IMR-90 (cell line): ENCODE measurements around the gene LMNTD2. TPM values are rescaled to one million over a fixed set of nuclear protein-coding genes. Genes with fewer than 3 reads are reported as not detected.

ENCODE experiments used
- ATAC-seq: fragments of 200-7000 bp; cut with Tn5 transposase; 2 replicates; pipeline ENCODE4 v1.9.1; 2020; ENCODE audit warnings: low read depth, mild to moderate bottlenecking, moderate library complexity
- BruUV-seq: library from RNA; stranded (reverse); fragments of 400-500 nt; replicated peaks from 2 replicates; lab custom pipeline; 2021; lab: Mats Ljungman, UMichigan
- CTCF ChIA-PET: fragments of 300-600 bp; formaldehyde crosslinking; extraction: SDS; loops from one replicate; lab custom pipeline; 2021; ENCODE audit warnings: antibody characterized with exemption; lab: Yijun Ruan, JAX
- POLR2A ChIA-PET: fragments of 300-600 bp; sonication (Branson Sonifier 250); formaldehyde crosslinking; loops from one replicate; lab custom pipeline; 2022; ENCODE audit warnings: antibody characterized with exemption; ENCODE audit not compliant: unreplicated experiment; lab: Charles Lee
- DNase-seq: peaks from one replicate; pipeline ENCODE4 v3.0.0; 2013
- H2AFZ ChIP-seq: replicated peaks from 2 replicates; pipeline ENCODE3; 2013; ENCODE audit warnings: low read length, mild to moderate bottlenecking; ENCODE audit not compliant: poor library complexity
- H2AK5ac ChIP-seq: 2 replicates; pipeline ENCODE4 v1.6.1; 2013; ENCODE audit warnings: low read depth, low read length, inconsistent platforms
- H2AK9ac ChIP-seq: replicated peaks from 2 replicates; pipeline ENCODE3; 2013; ENCODE audit warnings: mild to moderate bottlenecking, low read depth, low read length, moderate library complexity; ENCODE audit not compliant: poor library complexity
- H2BK120ac ChIP-seq: 2 replicates; pipeline ENCODE4 v1.6.1; 2013; ENCODE audit warnings: low read depth, low read length, inconsistent platforms
- H2BK15ac ChIP-seq: 3 replicates; pipeline ENCODE4 v1.6.1; 2013; ENCODE audit warnings: low read depth, low read length, inconsistent platforms
- H2BK20ac ChIP-seq: 2 replicates; pipeline ENCODE4 v1.6.1; 2013; ENCODE audit warnings: low read depth, mild to moderate bottlenecking, inconsistent platforms, low read length, moderate library complexity
- H2BK5ac ChIP-seq: 2 replicates; pipeline ENCODE4 v1.6.1; 2013; ENCODE audit warnings: mild to moderate bottlenecking, low read depth, low read length, inconsistent platforms; ENCODE audit not compliant: poor library complexity, severe bottlenecking
- H3K14ac ChIP-seq: replicated peaks from 2 replicates; pipeline ENCODE4 v1.6.1; 2013; ENCODE audit warnings: low read depth, low read length, inconsistent platforms
- H3K18ac ChIP-seq: 2 replicates; pipeline ENCODE4 v1.6.1; 2013; ENCODE audit warnings: low read depth, low read length, control low read depth
- H3K23ac ChIP-seq: 2 replicates; pipeline ENCODE4 v1.6.1; 2013; ENCODE audit warnings: low read depth, low read length, inconsistent platforms
- H3K27ac ChIP-seq: 2 replicates; pipeline ENCODE4 v1.5.1; 2013; ENCODE audit warnings: mild to moderate bottlenecking, control low read depth, low read length; ENCODE audit not compliant: insufficient read depth
- H3K27me3 ChIP-seq: 2 replicates; pipeline ENCODE4 v1.6.1; 2013; ENCODE audit warnings: low read length; ENCODE audit not compliant: control insufficient read depth, insufficient read depth
- H3K36me3 ChIP-seq: 2 replicates; pipeline ENCODE4 v1.6.1; 2013; ENCODE audit warnings: low read length, mixed read lengths; ENCODE audit not compliant: control insufficient read depth, insufficient read depth
- H3K4ac ChIP-seq: 2 replicates; pipeline ENCODE4 v1.6.1; 2013; ENCODE audit warnings: low read depth, low read length, inconsistent platforms
- H3K4me1 ChIP-seq: 2 replicates; pipeline ENCODE4 v1.6.1; 2013; ENCODE audit warnings: low read length, mixed read lengths; ENCODE audit not compliant: control insufficient read depth, insufficient read depth
- H3K4me2 ChIP-seq: 2 replicates; pipeline ENCODE4 v1.6.1; 2013; ENCODE audit warnings: low read depth, mild to moderate bottlenecking, control low read depth, low read length, moderate library complexity
- H3K4me3 ChIP-seq: 2 replicates; pipeline ENCODE4 v1.5.1; 2013; ENCODE audit warnings: low read depth, mild to moderate bottlenecking, control low read depth, low read length, moderate library complexity; ENCODE audit not compliant: insufficient read depth
- H3K56ac ChIP-seq: 2 replicates; pipeline ENCODE4 v1.6.1; 2013; ENCODE audit warnings: low read length, inconsistent platforms; ENCODE audit not compliant: insufficient read depth; ENCODE audit errors: extremely low read depth
- H3K79me1 ChIP-seq, 2 experiments: 2 replicates each; pipeline ENCODE4 v1.6.1; 2013; ENCODE audit warnings: low read length in 2 of 2, inconsistent platforms in 1 of 2, low read depth in 1 of 2
- H3K9ac ChIP-seq: 2 replicates; pipeline ENCODE4 v1.6.1; 2013; ENCODE audit warnings: low read depth, low read length, control low read depth
- H3K9me1 ChIP-seq: 2 replicates; pipeline ENCODE4 v1.6.1; 2013; ENCODE audit warnings: low read length, inconsistent platforms; ENCODE audit not compliant: insufficient read depth
- H3K9me3 ChIP-seq: 2 replicates; pipeline ENCODE4 v1.6.1; 2013; ENCODE audit warnings: low read length; ENCODE audit not compliant: control insufficient read depth, insufficient read depth
- H4K20me1 ChIP-seq: 2 replicates; pipeline ENCODE4 v1.6.1; 2013; ENCODE audit warnings: low read length, inconsistent platforms; ENCODE audit not compliant: insufficient read depth
- H4K5ac ChIP-seq: 2 replicates; pipeline ENCODE4 v1.6.1; 2013; ENCODE audit warnings: mild to moderate bottlenecking, low read depth, low read length, control low read depth
- H4K8ac ChIP-seq, 2 experiments: 2 replicates each; pipeline ENCODE4 v1.6.1; 2013; ENCODE audit warnings: low read depth in 2 of 2, low read length in 2 of 2, control low read depth in 1 of 2, inconsistent platforms in 1 of 2
- H4K91ac ChIP-seq: 2 replicates; pipeline ENCODE4 v1.6.1; 2013; ENCODE audit warnings: low read depth, low read length, inconsistent platforms; ENCODE audit not compliant: insufficient read depth
- BHLHE40 ChIP-seq: fragments of 150-350 bp; IDR thresholded peaks from 2 replicates; pipeline ENCODE4 v1.6.1; 2016; ENCODE audit warnings: mild to moderate bottlenecking, low read depth, low read length
- CEBPB ChIP-seq: IDR thresholded peaks from 2 replicates; pipeline ENCODE4 v1.6.1; 2012; ENCODE audit warnings: low read depth, low read length, improper control_type of control experiment
- CHD1 ChIP-seq: IDR thresholded peaks from 2 replicates; pipeline ENCODE4 v1.6.1; 2012; ENCODE audit warnings: low read depth, low read length, improper control_type of control experiment
- FOS ChIP-seq: fragments of 150-350 bp; IDR thresholded peaks from 2 replicates; pipeline ENCODE4 v1.6.1; 2016; ENCODE audit warnings: low read depth, low read length
- MAZ ChIP-seq: IDR thresholded peaks from 2 replicates; pipeline ENCODE4 v1.6.1; 2012; ENCODE audit warnings: low read depth, mild to moderate bottlenecking, low read length, improper control_type of control experiment, moderate library complexity, borderline replicate concordance
- MXI1 ChIP-seq: IDR thresholded peaks from 2 replicates; pipeline ENCODE4 v1.6.1; 2012; ENCODE audit warnings: low read depth, mild to moderate bottlenecking, low read length, moderate library complexity, borderline replicate concordance
- NFE2L2 ChIP-seq: fragments of 150-350 bp; IDR thresholded peaks from 2 replicates; pipeline ENCODE4 v1.6.1; 2016; ENCODE audit warnings: low read depth, mild to moderate bottlenecking, low read length
- POLR2A ChIP-seq: IDR thresholded peaks from 2 replicates; pipeline ENCODE4 v1.6.1; 2012; ENCODE audit warnings: mild to moderate bottlenecking, low read depth, low read length
- RAD21 ChIP-seq: IDR thresholded peaks from 2 replicates; pipeline ENCODE4 v1.6.1; 2012; ENCODE audit warnings: low read length, improper control_type of control experiment
- RCOR1 ChIP-seq: IDR thresholded peaks from 2 replicates; pipeline ENCODE4 v1.6.1; 2012; ENCODE audit warnings: mild to moderate bottlenecking, low read length, improper control_type of control experiment; ENCODE audit not compliant: insufficient replicate concordance
- RFX5 ChIP-seq: IDR thresholded peaks from 2 replicates; pipeline ENCODE4 v1.8.0; 2012; ENCODE audit warnings: low read depth, mild to moderate bottlenecking, low read length, moderate library complexity
- SMC3 ChIP-seq: fragments of 150-350 bp; IDR thresholded peaks from 2 replicates; pipeline ENCODE4 v1.6.1; 2016; ENCODE audit warnings: low read depth, mild to moderate bottlenecking, antibody characterized with exemption, low read length, moderate library complexity
- whole genome bisulfite sequencing, 2 experiments: methylation state at CpG; one replicate each; pipeline versions ENCODE4 v1.1.5 to v1.1.7; 2013; ENCODE audit warnings: missing lambda C conversion rate in 2 of 2; ENCODE audit not compliant: insufficient read length in 1 of 2; ENCODE audit errors: extremely low coverage in 2 of 2; 5-methylcytosine and 5-hydroxymethylcytosine counted together
- dilution Hi-C: fragments of 300-500 bp; cut with HindIII; formaldehyde crosslinking; loops from one replicate; pipeline ENCODE4 v1.14.3; 2018; ENCODE audit warnings: low sequenced_read_pairs; ENCODE audit not compliant: unreplicated experiment
- in situ Hi-C: fragments of 300-500 bp; cut with MboI; formaldehyde crosslinking; loops from 3 replicates; pipeline ENCODE4 v1.14.3; 2019; ENCODE audit warnings: low sequenced_read_pairs, inconsistent platforms, mixed read lengths
- intact Hi-C: fragments of 100-400 bp; cut with micrococcal nuclease; formaldehyde crosslinking; loops from 2 replicates; pipeline ENCODE4 v1.10.0; 2022
- polyA plus RNA-seq, 3 experiments: library from polyadenylated mRNA; depleted of rRNA; stranded (reverse); fragments of >200 nt; gene quantifications; 2 replicates each; pipeline ENCODE4 v1.2.3, GENCODE V29; 2012; ENCODE audit warnings: low replicate concordance in 1 of 3
- total RNA-seq: library from RNA; depleted of rRNA; stranded (reverse); fragments of >200 nt; gene quantifications from 2 replicates; pipeline ENCODE4 v1.2.3, GENCODE V29; 2012
- TF ChIP-seq, protein P1 (sequence below): fragments of 150-350 bp; IDR thresholded peaks from 2 replicates; pipeline ENCODE4 v1.6.1; 2016; ENCODE audit warnings: low read depth, mild to moderate bottlenecking, low read length, moderate library complexity, borderline replicate concordance
- TF ChIP-seq, protein P2 (sequence below): fragments of 150-350 bp; IDR thresholded peaks from 2 replicates; pipeline ENCODE4 v1.6.1; 2017; ENCODE audit warnings: mild to moderate bottlenecking, antibody characterized with exemption, low read length, low read depth

Gene LMNTD2
- total and polyA plus RNA-seq, 2 of the 4 experiments (the other 2 are of a cell fraction) = 0.18 to 1.3 TPM

DNA sequence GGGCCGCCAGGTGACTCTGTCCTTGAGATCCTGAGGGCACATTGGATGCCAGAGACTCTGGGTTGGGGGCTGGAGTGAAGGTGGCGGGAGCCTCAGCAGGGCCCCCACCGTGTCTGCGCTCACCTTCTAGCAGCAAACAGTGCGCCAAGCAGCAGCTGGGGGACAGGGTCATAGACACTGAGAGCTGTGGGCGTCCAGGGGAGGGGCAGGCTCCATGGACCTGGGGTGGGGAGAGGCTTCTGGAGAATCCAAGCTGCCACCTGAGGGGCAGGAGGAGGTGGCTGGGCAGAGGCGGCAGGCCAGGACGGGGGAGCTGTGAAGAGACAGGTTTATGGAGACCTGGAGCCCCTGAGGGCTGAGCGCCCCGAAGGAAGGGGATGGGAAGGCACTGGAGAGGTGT, 23.7 kb upstream of the LMNTD2 start (continued):
- TF ChIP-seq MXI1 (no peak), RAD21 (no peak)

DNA sequence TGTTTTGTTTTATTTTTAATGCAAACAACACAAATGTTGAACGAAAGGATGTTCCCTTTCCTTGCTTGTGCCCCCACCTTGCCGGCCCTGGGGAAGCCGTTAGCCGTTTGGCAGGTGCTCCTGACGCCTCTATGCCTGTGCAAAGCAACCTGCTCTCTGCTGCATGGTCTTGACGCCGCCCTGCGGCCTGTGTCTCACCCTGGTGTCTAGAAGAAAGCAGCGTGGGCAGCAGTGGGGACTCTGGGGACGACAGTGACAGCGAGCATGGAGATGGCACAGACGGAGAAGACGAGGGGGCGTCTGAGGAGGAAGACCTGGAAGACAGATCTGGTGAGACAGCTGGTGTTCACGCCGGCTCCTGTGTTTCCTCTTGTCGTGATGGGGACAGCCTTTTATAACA, 21.2 kb upstream of the LMNTD2 start:
- H3K9me3 ChIP-seq = no peaks in the 10 kb centered on the region
- no peak overlapping the region for H3K4me2 ChIP-seq
- H3K4me3 ChIP-seq = no peak overlapping the region
- no TSS peak for BruUV-seq
- H2BK15ac ChIP-seq = no peak overlapping the region
- H3K23ac ChIP-seq = no peak overlapping the region
- no peak overlapping the region for H3K56ac ChIP-seq
- no peak overlapping the region for H4K5ac ChIP-seq
- POLR2A ChIA-PET = no interaction called here
- peaks cover 12% of the 10 kb centered on the region for H3K4me1 ChIP-seq
- ATAC-seq = no peak
- H2AFZ ChIP-seq = no peak overlapping the region
- no peak overlapping the region for H3K9ac ChIP-seq
- intact Hi-C loops = no loop called here
- peaks cover 83% of the 10 kb centered on the region for H4K20me1 ChIP-seq
- no peak overlapping the region for H2BK20ac ChIP-seq
- H3K9me1 ChIP-seq = peaks cover 27% of the 10 kb centered on the region
- no peak overlapping the region for H3K4ac ChIP-seq
- 95% methylated on average over 9 of the region's 17 CpGs; no CpG with 5 or more reads in 1 of the 2 experiments for WGBS, 2 experiments
- peaks cover 28% of the 10 kb centered on the region for H3K36me3 ChIP-seq
- TF ChIP-seq CEBPB (no peak), NFE2L2 (no peak), POLR2A (no peak), SMC3 (no peak), MXI1 (no peak), MAZ (no peak), RFX5 (no peak), RAD21 (no peak), BHLHE40 (no peak), CHD1 (no peak), RCOR1 (no peak), FOS (no peak)
- TF ChIP-seq, protein P1, sequence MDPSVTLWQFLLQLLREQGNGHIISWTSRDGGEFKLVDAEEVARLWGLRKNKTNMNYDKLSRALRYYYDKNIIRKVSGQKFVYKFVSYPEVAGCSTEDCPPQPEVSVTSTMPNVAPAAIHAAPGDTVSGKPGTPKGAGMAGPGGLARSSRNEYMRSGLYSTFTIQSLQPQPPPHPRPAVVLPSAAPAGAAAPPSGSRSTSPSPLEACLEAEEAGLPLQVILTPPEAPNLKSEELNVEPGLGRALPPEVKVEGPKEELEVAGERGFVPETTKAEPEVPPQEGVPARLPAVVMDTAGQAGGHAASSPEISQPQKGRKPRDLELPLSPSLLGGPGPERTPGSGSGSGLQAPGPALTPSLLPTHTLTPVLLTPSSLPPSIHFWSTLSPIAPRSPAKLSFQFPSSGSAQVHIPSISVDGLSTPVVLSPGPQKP = no peak
- TF ChIP-seq, protein P2, sequence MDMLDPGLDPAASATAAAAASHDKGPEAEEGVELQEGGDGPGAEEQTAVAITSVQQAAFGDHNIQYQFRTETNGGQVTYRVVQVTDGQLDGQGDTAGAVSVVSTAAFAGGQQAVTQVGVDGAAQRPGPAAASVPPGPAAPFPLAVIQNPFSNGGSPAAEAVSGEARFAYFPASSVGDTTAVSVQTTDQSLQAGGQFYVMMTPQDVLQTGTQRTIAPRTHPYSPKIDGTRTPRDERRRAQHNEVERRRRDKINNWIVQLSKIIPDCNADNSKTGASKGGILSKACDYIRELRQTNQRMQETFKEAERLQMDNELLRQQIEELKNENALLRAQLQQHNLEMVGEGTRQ = no peak
- no peak overlapping the region for H3K18ac ChIP-seq
- no peak for DNase-seq
- H3K14ac ChIP-seq = no peak overlapping the region
- peaks cover 14 to 62% of the 10 kb centered on the region in 2 experiments for H3K79me1 ChIP-seq
- no peak overlapping the region for H3K27ac ChIP-seq
- H3K27me3 ChIP-seq = no peaks in the 10 kb centered on the region
- no peak overlapping the region for H2BK5ac ChIP-seq
- in situ Hi-C loops = no loop called here
- no peak overlapping the region for H4K8ac ChIP-seq
- no peak overlapping the region for H2AK5ac ChIP-seq
- CTCF ChIA-PET = no interaction called here
- no peak overlapping the region for H2AK9ac ChIP-seq
- H4K91ac ChIP-seq = no peak overlapping the region
- no peak overlapping the region for H2BK120ac ChIP-seq
- dilution Hi-C loops = no loop called here
